ENCODE data around the gene CEL.

CEL gene

GRCh38 chr9:133117271-133118178 lies 55.7 kb downstream of the CEL start (continued):
- no peak for TF ChIP-seq ZNF565 (CRISPR knock-in tag; conservative IDR thresholded peaks at IDR 0.05; ENCODE audit: low read depth)
- no peak for TF ChIP-seq TOX (CRISPR knock-in tag; IDR thresholded peaks at IDR 0.05; ENCODE audit: borderline replicate concordance)
- TF ChIP-seq PPARA (CRISPR knock-in tag; IDR thresholded peaks at IDR 0.05; ENCODE audit: borderline replicate concordance): no peak
- TF ChIP-seq POU6F1 (CRISPR knock-in tag; IDR thresholded peaks at IDR 0.05; ENCODE audit: borderline replicate concordance, low read depth): no peak
- TF ChIP-seq SNAI2 (CRISPR knock-in tag; IDR thresholded peaks at IDR 0.05): no peak
- no peak for TF ChIP-seq ESRRG (CRISPR knock-in tag; IDR thresholded peaks at IDR 0.05)
- no peak for TF ChIP-seq ZFP30 (CRISPR knock-in tag; IDR thresholded peaks at IDR 0.05)
- no peak for TF ChIP-seq TCF4 (CRISPR knock-in tag; IDR thresholded peaks at IDR 0.05; ENCODE audit: borderline replicate concordance)
- no peak for TF ChIP-seq GLIS3 (CRISPR knock-in tag; IDR thresholded peaks at IDR 0.05)

DNA sequence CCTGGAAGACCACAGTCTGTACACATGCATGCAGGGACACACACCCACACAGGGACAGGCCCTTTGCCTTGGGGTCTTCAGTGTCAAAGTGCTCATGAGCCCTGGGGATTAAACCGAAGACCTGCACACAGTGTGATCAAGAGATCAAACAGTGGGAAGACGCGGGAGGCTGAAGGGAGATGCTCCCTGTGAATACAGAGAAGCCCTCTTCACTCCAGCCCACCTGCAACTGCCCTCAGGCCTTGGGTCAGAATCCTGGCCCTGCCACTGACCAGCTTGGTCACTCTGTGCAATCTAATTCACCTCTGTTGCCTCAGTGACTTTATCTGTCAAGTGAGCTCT lies 56.4 kb downstream of the CEL start:
- no peak for ATAC-seq
- TF ChIP-seq, protein P1, sequence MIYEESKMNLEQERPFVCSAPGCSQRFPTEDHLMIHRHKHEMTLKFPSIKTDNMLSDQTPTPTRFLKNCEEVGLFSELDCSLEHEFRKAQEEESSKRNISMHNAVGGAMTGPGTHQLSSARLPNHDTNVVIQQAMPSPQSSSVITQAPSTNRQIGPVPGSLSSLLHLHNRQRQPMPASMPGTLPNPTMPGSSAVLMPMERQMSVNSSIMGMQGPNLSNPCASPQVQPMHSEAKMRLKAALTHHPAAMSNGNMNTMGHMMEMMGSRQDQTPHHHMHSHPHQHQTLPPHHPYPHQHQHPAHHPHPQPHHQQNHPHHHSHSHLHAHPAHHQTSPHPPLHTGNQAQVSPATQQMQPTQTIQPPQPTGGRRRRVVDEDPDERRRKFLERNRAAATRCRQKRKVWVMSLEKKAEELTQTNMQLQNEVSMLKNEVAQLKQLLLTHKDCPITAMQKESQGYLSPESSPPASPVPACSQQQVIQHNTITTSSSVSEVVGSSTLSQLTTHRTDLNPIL (CRISPR knock-in tag; IDR thresholded peaks at IDR 0.05; ENCODE audit: low read depth): no peak
- no peak for TF ChIP-seq ESRRG (CRISPR knock-in tag; IDR thresholded peaks at IDR 0.05)
- no peak for TF ChIP-seq ZNF565 (CRISPR knock-in tag; conservative IDR thresholded peaks at IDR 0.05; ENCODE audit: low read depth)
- TF ChIP-seq GLIS3 (CRISPR knock-in tag; IDR thresholded peaks at IDR 0.05): no peak
- no peak for TF ChIP-seq OSR1 (CRISPR knock-in tag; IDR thresholded peaks at IDR 0.05)
- TF ChIP-seq ZNF8 (CRISPR knock-in tag; IDR thresholded peaks at IDR 0.05): no peak
- TF ChIP-seq ARNTL (CRISPR knock-in tag; IDR thresholded peaks at IDR 0.05; ENCODE audit: borderline replicate concordance, low read depth): no peak
- TF ChIP-seq, protein P2, sequence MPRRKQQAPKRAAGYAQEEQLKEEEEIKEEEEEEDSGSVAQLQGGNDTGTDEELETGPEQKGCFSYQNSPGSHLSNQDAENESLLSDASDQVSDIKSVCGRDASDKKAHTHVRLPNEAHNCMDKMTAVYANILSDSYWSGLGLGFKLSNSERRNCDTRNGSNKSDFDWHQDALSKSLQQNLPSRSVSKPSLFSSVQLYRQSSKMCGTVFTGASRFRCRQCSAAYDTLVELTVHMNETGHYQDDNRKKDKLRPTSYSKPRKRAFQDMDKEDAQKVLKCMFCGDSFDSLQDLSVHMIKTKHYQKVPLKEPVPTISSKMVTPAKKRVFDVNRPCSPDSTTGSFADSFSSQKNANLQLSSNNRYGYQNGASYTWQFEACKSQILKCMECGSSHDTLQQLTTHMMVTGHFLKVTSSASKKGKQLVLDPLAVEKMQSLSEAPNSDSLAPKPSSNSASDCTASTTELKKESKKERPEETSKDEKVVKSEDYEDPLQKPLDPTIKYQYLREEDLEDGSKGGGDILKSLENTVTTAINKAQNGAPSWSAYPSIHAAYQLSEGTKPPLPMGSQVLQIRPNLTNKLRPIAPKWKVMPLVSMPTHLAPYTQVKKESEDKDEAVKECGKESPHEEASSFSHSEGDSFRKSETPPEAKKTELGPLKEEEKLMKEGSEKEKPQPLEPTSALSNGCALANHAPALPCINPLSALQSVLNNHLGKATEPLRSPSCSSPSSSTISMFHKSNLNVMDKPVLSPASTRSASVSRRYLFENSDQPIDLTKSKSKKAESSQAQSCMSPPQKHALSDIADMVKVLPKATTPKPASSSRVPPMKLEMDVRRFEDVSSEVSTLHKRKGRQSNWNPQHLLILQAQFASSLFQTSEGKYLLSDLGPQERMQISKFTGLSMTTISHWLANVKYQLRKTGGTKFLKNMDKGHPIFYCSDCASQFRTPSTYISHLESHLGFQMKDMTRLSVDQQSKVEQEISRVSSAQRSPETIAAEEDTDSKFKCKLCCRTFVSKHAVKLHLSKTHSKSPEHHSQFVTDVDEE (CRISPR knock-in tag; IDR thresholded peaks at IDR 0.05): no peak
- no peak for TF ChIP-seq ZFP30 (CRISPR knock-in tag; IDR thresholded peaks at IDR 0.05)
- no peak for TF ChIP-seq ZNF70 (CRISPR knock-in tag; IDR thresholded peaks at IDR 0.05)
- TF ChIP-seq ZC3H10 (CRISPR knock-in tag; IDR thresholded peaks at IDR 0.05): no peak

DNA sequence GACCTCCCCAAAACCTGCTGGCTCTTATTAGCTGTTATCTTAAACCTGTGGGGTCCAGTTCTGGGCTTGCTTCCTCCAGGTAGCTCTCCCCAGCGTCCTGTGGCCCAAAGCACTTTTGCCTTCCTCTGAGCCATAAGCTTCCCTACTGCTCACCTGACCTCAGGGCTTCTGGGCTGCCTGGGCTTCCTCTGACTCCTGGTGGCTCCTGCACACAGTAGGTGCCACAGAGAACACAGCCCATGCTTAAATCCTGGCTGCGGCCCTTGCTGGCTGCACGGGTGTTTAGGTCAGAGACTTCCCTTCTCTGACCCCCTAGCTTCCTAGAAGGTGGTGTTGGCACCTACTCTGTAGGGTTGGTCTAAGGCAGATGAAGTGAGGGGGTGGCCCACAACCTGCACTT lies 56.8 kb downstream of the CEL start:
- no peak for ATAC-seq

More for the DNA sequence above, 56.8 kb downstream of the CEL start:
- no peak for TF ChIP-seq ZNF70 (CRISPR knock-in tag; IDR thresholded peaks at IDR 0.05)
- TF ChIP-seq ZFP30 (CRISPR knock-in tag; IDR thresholded peaks at IDR 0.05): no peak
- TF ChIP-seq ZNF565 (CRISPR knock-in tag; conservative IDR thresholded peaks at IDR 0.05; ENCODE audit: low read depth): no peak
- no peak for TF ChIP-seq SNAI2 (CRISPR knock-in tag; IDR thresholded peaks at IDR 0.05)
- no peak for TF ChIP-seq PATZ1 (CRISPR knock-in tag; IDR thresholded peaks at IDR 0.05; ENCODE audit: borderline replicate concordance)
- TF ChIP-seq, protein P1 (CRISPR knock-in tag; IDR thresholded peaks at IDR 0.05; ENCODE audit: low read depth): no peak
- TF ChIP-seq PPARA (CRISPR knock-in tag; IDR thresholded peaks at IDR 0.05; ENCODE audit: borderline replicate concordance): no peak
- no peak for TF ChIP-seq ESRRG (CRISPR knock-in tag; IDR thresholded peaks at IDR 0.05)
- TF ChIP-seq CSRNP3 (CRISPR knock-in tag; IDR thresholded peaks at IDR 0.05): no peak

All from SK-N-SH treated with all-trans-retinoic acid at 6 μM for 48 hours (cell line).